Tibial artery (tissue), 4 donors: Measurements from ENCODE around the gene RECK.
"Not testable (repeated sequence)": the region's sequence is repeated elsewhere in the genome, so short reads cannot be mapped to it uniquely, and the experiment has no call there.

ENCODE experiments used
- DNase-seq, 2 donors: peaks; one replicate each; pipeline ENCODE4 v3.0.0-alpha.2; 2019
- H3K27ac ChIP-seq, 2 donors: fragments of 200-600 bp; sonication (generic) in 1 of 2; 1 replicate in 1 of 2; 2 replicates in 1 of 2; pipeline ENCODE4 v1.5.1; 2018 to 2019; ENCODE audit warnings: mild to moderate bottlenecking in 1 of 2
- H3K27me3 ChIP-seq, 2 donors: fragments of 200-600 bp; sonication (generic) in 1 of 2; one replicate each; pipeline versions ENCODE4 v1.5.1 to v1.6.0; 2016 to 2019
- H3K36me3 ChIP-seq, 3 donors: fragments of 200-600 bp; sonication (generic) in 2 of 3; one replicate each; pipeline ENCODE4 v1.5.1; 2016 to 2019; ENCODE audit warnings: mild to moderate bottlenecking in 2 of 3
- H3K4me1 ChIP-seq, 4 donors: fragments of 200-600 bp; sonication (generic) in 2 of 4; 1 replicate in 3 of 4; 2 replicates in 1 of 4; pipeline ENCODE4 v1.5.1; 2016 to 2019
- H3K4me3 ChIP-seq, 2 donors: fragments of 200-600 bp; sonication (generic) in 1 of 2; 1 replicate in 1 of 2; 2 replicates in 1 of 2; pipeline ENCODE4 v1.5.1; 2018 to 2019; ENCODE audit warnings: mild to moderate bottlenecking in 2 of 2
- H3K9me3 ChIP-seq, 3 donors: fragments of 200-600 bp; sonication (generic) in 1 of 3; one replicate each; pipeline ENCODE4 v1.5.1; 2016 to 2019
- intact Hi-C: fragments of 100-400 bp; cut with DNase I; formaldehyde crosslinking; loops from one replicate; pipeline ENCODE4 v1.15.0; 2023; ENCODE audit warnings: low total_unique reads
- TF ChIP-seq, protein P1 (sequence below), 2 experiments: fragments of 200-600 bp in 1 of 2; fragments of 450-650 bp in 1 of 2; IDR thresholded peaks; one replicate each; pipeline ENCODE4 v1.5.1; 2017 to 2019; ENCODE audit warnings: antibody characterized with exemption in 2 of 2, mild to moderate bottlenecking in 1 of 2, moderate library complexity in 1 of 2

Gene RECK

DNA sequence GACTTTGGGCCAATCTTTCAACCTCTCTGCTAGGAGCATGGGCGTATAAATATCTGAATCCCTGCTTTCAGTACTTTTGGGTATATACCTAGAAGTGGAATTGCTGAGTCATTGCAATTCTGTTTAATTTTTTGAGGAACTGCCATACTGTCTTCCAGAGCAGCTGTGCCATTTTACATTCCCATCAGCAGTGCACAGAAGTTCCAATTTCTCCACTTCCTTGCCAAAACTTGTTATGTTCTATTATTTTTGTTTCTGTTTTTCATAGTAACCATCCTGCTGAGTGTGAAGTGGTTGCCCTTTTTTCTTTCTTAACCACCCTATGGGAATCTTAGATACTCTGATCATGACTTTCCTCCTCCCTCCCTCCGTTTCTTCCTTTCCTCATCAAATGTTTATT, 121.4 kb downstream of the RECK start:
- Histone ChIP-seq H3K36me3 (peaks cover 0 to 4% (median 4%) of the 10 kb centered on the region in 3 donors), H3K27me3 (no peaks in the 10 kb centered on the region), H3K4me1 (peaks cover 3 to 57% (median 27%) of the 10 kb centered on the region in 4 donors), H3K27ac (peak overlapping the region; percentile 63 to 77), H3K9me3 (no peaks in the 10 kb centered on the region), H3K4me3 (no peak overlapping the region)
- intact Hi-C loops = no loop called here
- TF ChIP-seq, protein P1, sequence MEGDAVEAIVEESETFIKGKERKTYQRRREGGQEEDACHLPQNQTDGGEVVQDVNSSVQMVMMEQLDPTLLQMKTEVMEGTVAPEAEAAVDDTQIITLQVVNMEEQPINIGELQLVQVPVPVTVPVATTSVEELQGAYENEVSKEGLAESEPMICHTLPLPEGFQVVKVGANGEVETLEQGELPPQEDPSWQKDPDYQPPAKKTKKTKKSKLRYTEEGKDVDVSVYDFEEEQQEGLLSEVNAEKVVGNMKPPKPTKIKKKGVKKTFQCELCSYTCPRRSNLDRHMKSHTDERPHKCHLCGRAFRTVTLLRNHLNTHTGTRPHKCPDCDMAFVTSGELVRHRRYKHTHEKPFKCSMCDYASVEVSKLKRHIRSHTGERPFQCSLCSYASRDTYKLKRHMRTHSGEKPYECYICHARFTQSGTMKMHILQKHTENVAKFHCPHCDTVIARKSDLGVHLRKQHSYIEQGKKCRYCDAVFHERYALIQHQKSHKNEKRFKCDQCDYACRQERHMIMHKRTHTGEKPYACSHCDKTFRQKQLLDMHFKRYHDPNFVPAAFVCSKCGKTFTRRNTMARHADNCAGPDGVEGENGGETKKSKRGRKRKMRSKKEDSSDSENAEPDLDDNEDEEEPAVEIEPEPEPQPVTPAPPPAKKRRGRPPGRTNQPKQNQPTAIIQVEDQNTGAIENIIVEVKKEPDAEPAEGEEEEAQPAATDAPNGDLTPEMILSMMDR (IDR thresholded peaks at IDR 0.05) = no peak
- no peak for DNase-seq

GRCh38 chr9:36158917-36159316, 122.2 kb downstream of the RECK start:
- Histone ChIP-seq H3K36me3 (peaks cover 0 to 4% (median 4%) of the 10 kb centered on the region in 3 donors), H3K27ac (peak overlapping the region; percentile 63 to 77), H3K4me1 (peaks cover 4 to 61% (median 34%) of the 10 kb centered on the region in 4 donors), H3K27me3 (no peaks in the 10 kb centered on the region), H3K4me3 (no peak overlapping the region), H3K9me3 (no peaks in the 10 kb centered on the region)
- DNase-seq = no peak
- TF ChIP-seq, protein P1 (IDR thresholded peaks at IDR 0.05) = no peak
- intact Hi-C loops = no loop called here

DNA sequence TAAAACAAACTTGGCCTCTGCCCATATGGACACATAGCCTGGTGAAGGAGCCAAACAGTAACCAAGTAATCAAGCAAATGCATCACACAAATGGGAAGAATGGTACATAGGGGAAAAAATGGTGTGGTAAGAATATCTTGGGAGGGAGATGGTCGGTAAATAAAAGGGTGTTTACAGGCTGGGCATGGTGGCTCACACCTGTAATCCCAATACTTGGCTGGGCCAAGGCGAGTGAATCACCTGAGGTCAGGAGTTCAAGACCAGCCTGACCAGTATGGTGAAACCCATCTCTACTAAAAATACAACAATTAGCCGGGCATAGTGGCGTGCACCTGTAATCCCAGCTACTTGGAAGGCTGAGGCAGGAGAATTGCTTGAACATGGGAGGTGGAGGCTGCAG, 122.8 kb downstream of the RECK start:
- H3K9me3 ChIP-seq, H3K4me3 ChIP-seq, DNase-seq, intact Hi-C loops, H3K36me3 ChIP-seq, H3K27me3 ChIP-seq: not testable (repeated sequence)
- Histone ChIP-seq H3K4me1 (peaks cover 4 to 61% (median 38%) of the 10 kb centered on the region in 4 donors), H3K27ac (peak overlapping the region; percentile 63 to 77)

DNA sequence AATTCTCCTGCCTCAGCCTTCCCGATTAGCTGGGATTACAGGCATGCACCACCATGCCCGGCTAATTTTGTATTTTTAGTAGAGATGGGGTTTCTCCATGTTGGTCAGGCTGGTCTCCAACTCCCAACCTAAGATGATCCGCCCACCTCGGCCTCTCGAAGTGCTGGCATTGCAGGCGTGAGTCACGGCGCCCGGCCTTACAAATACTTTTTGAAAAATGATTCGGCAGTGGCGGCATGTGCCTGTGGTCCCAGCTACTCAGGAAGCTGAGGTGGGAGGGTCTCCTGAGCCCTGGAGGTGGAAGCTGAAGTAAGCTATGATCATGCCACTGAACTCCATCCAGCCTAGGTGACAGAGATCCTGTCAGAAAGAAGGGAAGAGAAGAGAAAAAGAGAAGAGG, 123.4 kb downstream of the RECK start:
- peak overlapping the region in 1 of 2 donors; percentile 77 for H3K27ac ChIP-seq
- peaks cover 4 to 57% (median 38%) of the 10 kb centered on the region in 4 donors for H3K4me1 ChIP-seq
- H3K27me3 ChIP-seq, H3K9me3 ChIP-seq, H3K4me3 ChIP-seq, DNase-seq, H3K36me3 ChIP-seq: not testable (repeated sequence)
- intact Hi-C loops = loop anchor here (10.0 kb wide), 1 partner anchor 125 kb away; the partner anchor contains the start of gene RECK

GRCh38 chr9:36161187-36161586, 124.5 kb downstream of the RECK start:
- Histone ChIP-seq H3K36me3 (peaks cover 0 to 4% (median 4%) of the 10 kb centered on the region in 3 donors), H3K4me1 (peaks cover 4 to 66% (median 46%) of the 10 kb centered on the region in 4 donors), H3K27ac (peak overlapping the region; percentile 53 to 77), H3K9me3 (no peaks in the 10 kb centered on the region), H3K27me3 (no peaks in the 10 kb centered on the region), H3K4me3 (no peak overlapping the region)
- peak in 1 of 2 donors; percentile 23 for DNase-seq
- intact Hi-C loops = loop anchor here (10.0 kb wide), 1 partner anchor 126 kb away; the partner anchor contains the start of gene RECK
- TF ChIP-seq, protein P1 (IDR thresholded peaks at IDR 0.05) = no peak

GRCh38 chr9:36162211-36162738, 125.6 kb downstream of the RECK start:
- intact Hi-C loops = loop anchor here (10.0 kb wide), 1 partner anchor 127 kb away; the partner anchor contains the start of gene RECK
- TF ChIP-seq, protein P1 (IDR thresholded peaks at IDR 0.05) = no peak
- peak overlapping the region; percentile 53 to 77 for H3K27ac ChIP-seq

More at GRCh38 chr9:36162211-36162738, 125.6 kb downstream of the RECK start:
- H3K9me3 ChIP-seq = no peaks in the 10 kb centered on the region
- no peaks in the 10 kb centered on the region for H3K27me3 ChIP-seq
- no peak overlapping the region for H3K4me3 ChIP-seq
- no peaks in the 10 kb centered on the region for H3K36me3 ChIP-seq
- peak in 1 of 2 donors; percentile 59 for DNase-seq
- peaks cover 4 to 74% (median 52%) of the 10 kb centered on the region in 4 donors for H3K4me1 ChIP-seq
